Measurements from ENCODE around the gene HNRNPC. TPM values are rescaled to one million over a fixed set of nuclear protein-coding genes. Genes with fewer than 3 reads are reported as not detected.

Gene HNRNPC
- total RNA-seq, 1 experiment from 2014 or later = 843 TPM

GRCh38 chr14:21234112-21234511 is 35.1 kb downstream of the HNRNPC start (continued):
- TF ChIP-seq CTCF (IDR thresholded peaks at IDR 0.05 in 2 of 3, conservative IDR thresholded peaks at IDR 0.05 in 1 of 3; ENCODE audit: borderline replicate concordance in 1 of 3, insufficient read depth in 1 of 3, low read depth in 2 of 3, low read length in 2 of 3) (no peak), YY1 (IDR thresholded peaks at IDR 0.05; ENCODE audit: extremely low read depth, insufficient replicate concordance, low read depth, low read length) (no peak), SIN3A (IDR thresholded peaks at IDR 0.05; ENCODE audit: low read depth) (no peak)

- RAD21 ChIA-PET (ENCODE audit: low non-redundant PET in 1 of 2, low total read pairs in 2 of 2, uncharacterized antibody in 2 of 2, unreplicated experiment in 2 of 2) = no interaction called here
- ATAC-seq (peak; percentile 49; the same call in 1 of the 2 replicates), DNase-seq (ENCODE audit: low read depth, low spot score) (no peak)
- no peaks in the 10 kb centered on the region for H3K9me3 ChIP-seq (ENCODE audit: control insufficient read depth in 1 of 2, insufficient read depth in 1 of 2, low read depth in 1 of 2, low read length in 2 of 2)
- intact Hi-C loops (cut with micrococcal nuclease) = loop anchor here (5.0 to 10.0 kb wide), 2 partner anchors 131 to 169 kb away; no protein-coding TSS in a partner anchor
- H3K27ac ChIP-seq (ENCODE audit: low read depth, low read length) = no peak overlapping the region
- no peak overlapping the region for H2AFZ ChIP-seq (ENCODE audit: low read depth, low read length, poor library complexity, severe bottlenecking)
- H3K79me2 ChIP-seq (ENCODE audit: insufficient read depth, low read length) = peaks cover 100% of the 10 kb centered on the region
- no peak overlapping the region for H3K4me2 ChIP-seq (ENCODE audit: low read length)
- CTCF ChIA-PET = interaction anchor here (0.5 kb wide), 1 partner anchor 324 kb away, joined by 3 read pairs; no protein-coding TSS in a partner anchor
- H4K20me1 ChIP-seq (ENCODE audit: insufficient read depth) = peaks cover 85% of the 10 kb centered on the region
- TF ChIP-seq CTCF (IDR thresholded peaks at IDR 0.05 in 2 of 3, conservative IDR thresholded peaks at IDR 0.05 in 1 of 3; ENCODE audit: borderline replicate concordance in 1 of 3, insufficient read depth in 1 of 3, low read depth in 2 of 3, low read length in 2 of 3) (peak in 2 of 3 experiments; percentile 32 to 33; a peak in 2 of 6 replicates), FOSL1 (IDR thresholded peaks at IDR 0.05; ENCODE audit: low read depth) (no peak)
- POLR2A ChIA-PET = no interaction called here
- no peaks in the 10 kb centered on the region for H3K27me3 ChIP-seq (ENCODE audit: insufficient read depth, low read length)
- peaks cover 71 to 78% of the 10 kb centered on the region in 2 experiments for H3K36me3 ChIP-seq (ENCODE audit: control insufficient read depth in 1 of 2, insufficient read depth in 2 of 2, low read length in 2 of 2)
- H3K4me3 ChIP-seq (replicated peaks in 1 of 2; ENCODE audit: low read depth in 1 of 2, low read length in 2 of 2) = no peak overlapping the region
- no peaks in the 10 kb centered on the region for H3K4me1 ChIP-seq (ENCODE audit: control insufficient read depth in 1 of 2, insufficient read depth in 2 of 2, low read length in 2 of 2)
- no TSS peak for BruUV-seq (replicated peaks)
- H3K9me2 ChIP-seq (ENCODE audit: insufficient read depth) = no peaks in the 10 kb centered on the region
- no peak overlapping the region for H3K9ac ChIP-seq (ENCODE audit: low read length)
Measured at GRCh38 chr14:21233457-21234076, 35.7 kb downstream of the HNRNPC start.

Data from HCT116 (cell line).